ENCODE data around the gene SEC23IP.

DNA sequence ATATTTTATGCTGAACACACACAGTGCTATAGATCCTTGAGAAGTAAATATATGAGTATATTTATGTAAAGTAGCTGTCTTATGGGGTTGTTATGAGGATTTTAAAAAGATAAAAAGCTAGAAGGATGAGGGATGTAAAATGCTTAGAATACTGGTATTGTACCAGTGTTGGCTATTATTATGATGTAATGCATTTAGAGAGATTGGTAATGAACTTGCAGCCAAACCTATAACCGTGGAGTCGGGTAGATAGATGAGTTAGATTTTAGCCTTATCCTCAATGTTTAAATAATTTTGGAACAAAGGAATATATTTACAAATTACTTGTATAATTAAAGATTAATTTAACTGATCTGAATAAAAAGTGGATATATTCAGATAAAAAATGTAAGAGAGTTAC is 99.3 kb downstream of the SEC23IP start:
- TF ChIP-seq CTCF (IDR thresholded peaks at IDR 0.05; ENCODE audit: low read depth, low read length) (no peak), MYC (IDR thresholded peaks at IDR 0.05; ENCODE audit: low read depth, low read length) (no peak), POLR2A (IDR thresholded peaks at IDR 0.05; ENCODE audit: extremely low read depth, insufficient read length) (no peak)
- TF ChIP-seq, protein P1, sequence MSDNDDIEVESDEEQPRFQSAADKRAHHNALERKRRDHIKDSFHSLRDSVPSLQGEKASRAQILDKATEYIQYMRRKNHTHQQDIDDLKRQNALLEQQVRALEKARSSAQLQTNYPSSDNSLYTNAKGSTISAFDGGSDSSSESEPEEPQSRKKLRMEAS (IDR thresholded peaks at IDR 0.05; ENCODE audit: low read depth, low read length), result no peak
